Esophagus muscularis mucosa (tissue), 4 donors: ENCODE results near the gene RUVBL2. TPM values are rescaled to one million over a fixed set of nuclear protein-coding genes. Genes with fewer than 3 reads are reported as not detected.
"Not testable (repeated sequence)": the region's sequence is repeated elsewhere in the genome, so short reads cannot be mapped to it uniquely, and the experiment has no call there.

Experiments
- DNase-seq: peaks from one replicate; pipeline ENCODE4 v3.0.0-alpha.2; 2017; ENCODE audit errors: extremely low spot score
- H3K27ac ChIP-seq, 4 donors: fragments of 200-600 bp; sonication (generic); replicated peaks in 1 of 4; 1 replicate in 3 of 4; 2 replicates in 1 of 4; pipeline ENCODE4 v1.5.1; 2016 to 2019; ENCODE audit warnings: mild to moderate bottlenecking in 1 of 4
- H3K27me3 ChIP-seq, 4 donors: fragments of 200-600 bp; sonication (generic); one replicate each; pipeline versions ENCODE4 v1.5.1 to v1.6.0; 2016 to 2019
- H3K36me3 ChIP-seq, 4 donors: fragments of 200-600 bp; sonication (generic); one replicate each; pipeline ENCODE4 v1.5.1; 2016 to 2019
- H3K4me1 ChIP-seq, 4 donors: fragments of 200-600 bp; sonication (generic); one replicate each; pipeline ENCODE4 v1.5.1; 2016 to 2019
- H3K4me3 ChIP-seq, 4 donors: fragments of 200-600 bp; sonication (generic); 1 replicate in 2 of 4; 2 replicates in 2 of 4; pipeline ENCODE4 v1.5.1; 2016 to 2019; ENCODE audit warnings: mild to moderate bottlenecking in 4 of 4, moderate library complexity in 1 of 4
- H3K9me3 ChIP-seq, 4 donors: fragments of 200-600 bp; sonication (generic); 1 replicate in 3 of 4; 2 replicates in 1 of 4; pipeline ENCODE4 v1.5.1; 2016 to 2019
- EP300 ChIP-seq: sonication (generic); formaldehyde crosslinking; IDR thresholded peaks from one replicate; pipeline ENCODE4 v1.6.1; 2017; ENCODE audit warnings: antibody characterized with exemption
- POLR2A ChIP-seq: fragments of 450-650 bp; IDR thresholded peaks from one replicate; pipeline ENCODE4 v1.6.1; 2017; ENCODE audit warnings: antibody characterized with exemption, moderate library complexity, mild to moderate bottlenecking, low read depth
- POLR2AphosphoS5 ChIP-seq, 2 donors: sonication (generic); formaldehyde crosslinking; IDR thresholded peaks; one replicate each; pipeline ENCODE4 v1.6.1; 2017; ENCODE audit warnings: antibody characterized with exemption in 2 of 2
- WGBS: methylation state at CpG from one replicate; pipeline ENCODE4 v1.1.5; 2018; 5-methylcytosine and 5-hydroxymethylcytosine counted together
- intact Hi-C: fragments of 100-400 bp; cut with DNase I; formaldehyde crosslinking; loops from one replicate; pipeline ENCODE4 v1.15.1; 2023
- total RNA-seq, 4 donors: library from RNA; depleted of rRNA; stranded (reverse); fragments of >200 nt; gene quantifications; one replicate each; pipeline versions ENCODE4 v1.1.0 to v1.2.1, GENCODE V29; 2016
- TF ChIP-seq, protein P1 (sequence below), 3 experiments: fragments of 200-600 bp in 2 of 3; fragments of 450-650 bp in 1 of 3; sonication (generic) in 2 of 3; IDR thresholded peaks; one replicate each; pipeline ENCODE4 v1.5.1; 2017 to 2019; ENCODE audit warnings: antibody characterized with exemption in 3 of 3, mild to moderate bottlenecking in 2 of 3, moderate library complexity in 1 of 3

The RUVBL2 gene
- total RNA-seq, 4 donors from 2014 or later = 72.7 to 113 (median 97.6) TPM

- H3K4me3 ChIP-seq = no peak overlapping the region
- TF ChIP-seq EP300 = no peak
- TF ChIP-seq POLR2AphosphoS5 (IDR thresholded peaks at IDR 0.05) = no peak
- TF ChIP-seq POLR2A = no peak
- TF ChIP-seq, protein P1, sequence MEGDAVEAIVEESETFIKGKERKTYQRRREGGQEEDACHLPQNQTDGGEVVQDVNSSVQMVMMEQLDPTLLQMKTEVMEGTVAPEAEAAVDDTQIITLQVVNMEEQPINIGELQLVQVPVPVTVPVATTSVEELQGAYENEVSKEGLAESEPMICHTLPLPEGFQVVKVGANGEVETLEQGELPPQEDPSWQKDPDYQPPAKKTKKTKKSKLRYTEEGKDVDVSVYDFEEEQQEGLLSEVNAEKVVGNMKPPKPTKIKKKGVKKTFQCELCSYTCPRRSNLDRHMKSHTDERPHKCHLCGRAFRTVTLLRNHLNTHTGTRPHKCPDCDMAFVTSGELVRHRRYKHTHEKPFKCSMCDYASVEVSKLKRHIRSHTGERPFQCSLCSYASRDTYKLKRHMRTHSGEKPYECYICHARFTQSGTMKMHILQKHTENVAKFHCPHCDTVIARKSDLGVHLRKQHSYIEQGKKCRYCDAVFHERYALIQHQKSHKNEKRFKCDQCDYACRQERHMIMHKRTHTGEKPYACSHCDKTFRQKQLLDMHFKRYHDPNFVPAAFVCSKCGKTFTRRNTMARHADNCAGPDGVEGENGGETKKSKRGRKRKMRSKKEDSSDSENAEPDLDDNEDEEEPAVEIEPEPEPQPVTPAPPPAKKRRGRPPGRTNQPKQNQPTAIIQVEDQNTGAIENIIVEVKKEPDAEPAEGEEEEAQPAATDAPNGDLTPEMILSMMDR (IDR thresholded peaks at IDR 0.05) = no peak
- no peaks in the 10 kb centered on the region for H3K27me3 ChIP-seq
- no peaks in the 10 kb centered on the region for H3K36me3 ChIP-seq
- DNase-seq = no peak
- no peak overlapping the region for H3K27ac ChIP-seq
- intact Hi-C loops = no loop called here
- no peaks in the 10 kb centered on the region for H3K4me1 ChIP-seq
- 80% methylated on average over 15 of the region's 17 CpGs for WGBS
- no peaks in the 10 kb centered on the region for H3K9me3 ChIP-seq
Measured at GRCh38 chr19:49042177-49042576, 48.5 kb downstream of the RUVBL2 start.

DNA sequence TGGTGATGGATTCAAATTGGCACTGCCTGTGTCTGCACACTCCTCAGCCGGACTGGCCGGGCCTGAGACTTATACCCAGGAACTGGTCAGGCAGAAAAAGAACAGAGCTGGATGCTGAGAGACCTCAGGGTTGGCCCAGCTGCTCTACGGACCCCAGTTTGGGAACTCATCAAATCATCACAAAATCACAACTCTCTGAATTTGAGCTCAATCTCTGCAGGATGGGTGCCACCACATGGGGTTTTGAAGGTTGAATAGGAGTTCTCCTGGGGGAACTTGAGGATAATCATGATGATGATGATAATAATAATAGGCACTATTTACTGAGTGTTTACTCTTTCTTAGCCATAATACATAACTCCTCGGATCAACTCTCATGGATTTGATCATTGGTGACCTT lies 49.0 kb downstream of the RUVBL2 start:
- H3K9me3 ChIP-seq, H3K27ac ChIP-seq, DNase-seq, H3K4me3 ChIP-seq, H3K36me3 ChIP-seq, intact Hi-C loops, H3K4me1 ChIP-seq, H3K27me3 ChIP-seq: not testable (repeated sequence)
- WGBS = 67% methylated on average over 1 of the region's 4 CpGs

DNA sequence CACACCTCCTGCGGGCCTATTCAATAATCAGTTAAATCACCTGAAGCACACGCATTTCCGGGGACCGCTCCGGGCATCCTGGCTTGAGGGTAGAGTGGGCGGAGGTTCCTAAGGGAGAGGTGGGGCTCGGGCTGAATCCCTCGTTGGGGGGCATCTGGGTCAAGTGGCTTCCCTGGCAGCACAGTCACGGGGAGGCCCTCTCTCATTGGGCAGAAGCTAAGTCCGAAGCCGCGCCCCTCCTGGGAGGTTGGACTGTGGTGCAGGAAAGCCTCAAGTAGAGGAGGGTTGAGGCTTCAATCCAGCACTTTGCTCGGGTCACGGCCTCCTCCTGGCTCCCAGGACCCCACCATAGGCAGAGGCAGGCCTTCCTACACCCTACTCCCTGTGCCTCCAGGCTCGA lies 49.9 kb downstream of the RUVBL2 start, which contains the start of gene CGB5:
Gene CGB5 (plus strand): TSS at position 301 of the 400 bp plus-strand sequence. CDS start 362 bp downstream, outside the sequence.
- H3K27me3 ChIP-seq, H3K36me3 ChIP-seq, H3K9me3 ChIP-seq, H3K4me1 ChIP-seq, H3K4me3 ChIP-seq, DNase-seq, intact Hi-C loops, H3K27ac ChIP-seq: not testable (repeated sequence)
- 79% methylated on average over 12 of the region's 15 CpGs for WGBS

DNA sequence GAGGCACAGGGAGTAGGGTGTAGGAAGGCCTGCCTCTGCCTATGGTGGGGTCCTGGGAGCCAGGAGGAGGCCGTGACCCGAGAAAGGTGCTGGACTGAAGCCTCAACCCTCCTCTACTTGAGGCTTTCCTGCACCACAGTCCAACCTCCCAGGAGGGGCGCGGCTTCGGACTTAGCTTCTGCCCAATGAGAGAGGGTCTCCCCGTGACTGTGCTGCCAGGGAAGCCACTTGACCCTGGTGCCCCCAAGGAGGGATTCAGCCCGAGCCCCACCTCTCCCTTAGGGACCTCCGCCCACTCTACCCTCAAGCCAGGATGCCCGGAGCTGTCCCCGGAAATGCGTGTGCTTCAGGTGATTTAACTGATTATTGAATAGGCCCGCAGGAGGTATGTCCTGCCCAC lies 55.3 kb downstream of the RUVBL2 start, which contains the start of gene CGB8:
Gene CGB8 (minus strand): TSS at position 101 of the 400 bp plus-strand sequence. CDS start 372 bp downstream, outside the sequence.
- H3K9me3 ChIP-seq, H3K27me3 ChIP-seq, H3K27ac ChIP-seq, intact Hi-C loops, H3K36me3 ChIP-seq, H3K4me1 ChIP-seq, DNase-seq, H3K4me3 ChIP-seq: not testable (repeated sequence)
- 70% methylated on average over 4 of the region's 12 CpGs for WGBS

GRCh38 chr19:49049834-49050233 lies 56.1 kb downstream of the RUVBL2 start:
- intact Hi-C loops, H3K27me3 ChIP-seq, H3K4me1 ChIP-seq, H3K36me3 ChIP-seq, H3K27ac ChIP-seq, H3K9me3 ChIP-seq, H3K4me3 ChIP-seq, DNase-seq: not testable (repeated sequence)
- 62% methylated on average over 3 of the region's 4 CpGs for WGBS

GRCh38 chr19:49050376-49051033 lies 56.8 kb downstream of the RUVBL2 start:
- H3K9me3 ChIP-seq, H3K4me1 ChIP-seq, intact Hi-C loops, H3K36me3 ChIP-seq, H3K27me3 ChIP-seq, H3K27ac ChIP-seq, H3K4me3 ChIP-seq, DNase-seq: not testable (repeated sequence)
- 85% methylated on average over 7 of the region's 24 CpGs for WGBS

- TF ChIP-seq, protein P1 (IDR thresholded peaks at IDR 0.05) = peak; percentile 36 to 41 (median 39)
- TF ChIP-seq POLR2AphosphoS5 (IDR thresholded peaks at IDR 0.05) = peak in 1 of 2 donors; percentile 27
- TF ChIP-seq EP300 = no peak
- no peak for TF ChIP-seq POLR2A
- H3K9me3 ChIP-seq = no peaks in the 10 kb centered on the region
- WGBS = 3% methylated on average over 5 of the region's 63 CpGs
- peaks cover 16 to 27% (median 25%) of the 10 kb centered on the region in 4 donors for H3K4me1 ChIP-seq
- DNase-seq = no peak
- H3K27ac ChIP-seq = no peak overlapping the region
- peak overlapping the region; percentile 53 to 63 (median 60) for H3K4me3 ChIP-seq
- no peaks in the 10 kb centered on the region for H3K36me3 ChIP-seq
- intact Hi-C loops = no loop called here
- peaks cover 0 to 36% (median 9%) of the 10 kb centered on the region in 4 donors for H3K27me3 ChIP-seq
Measured at GRCh38 chr19:49056101-49056901, 62.6 kb downstream of the RUVBL2 start.

DNA sequence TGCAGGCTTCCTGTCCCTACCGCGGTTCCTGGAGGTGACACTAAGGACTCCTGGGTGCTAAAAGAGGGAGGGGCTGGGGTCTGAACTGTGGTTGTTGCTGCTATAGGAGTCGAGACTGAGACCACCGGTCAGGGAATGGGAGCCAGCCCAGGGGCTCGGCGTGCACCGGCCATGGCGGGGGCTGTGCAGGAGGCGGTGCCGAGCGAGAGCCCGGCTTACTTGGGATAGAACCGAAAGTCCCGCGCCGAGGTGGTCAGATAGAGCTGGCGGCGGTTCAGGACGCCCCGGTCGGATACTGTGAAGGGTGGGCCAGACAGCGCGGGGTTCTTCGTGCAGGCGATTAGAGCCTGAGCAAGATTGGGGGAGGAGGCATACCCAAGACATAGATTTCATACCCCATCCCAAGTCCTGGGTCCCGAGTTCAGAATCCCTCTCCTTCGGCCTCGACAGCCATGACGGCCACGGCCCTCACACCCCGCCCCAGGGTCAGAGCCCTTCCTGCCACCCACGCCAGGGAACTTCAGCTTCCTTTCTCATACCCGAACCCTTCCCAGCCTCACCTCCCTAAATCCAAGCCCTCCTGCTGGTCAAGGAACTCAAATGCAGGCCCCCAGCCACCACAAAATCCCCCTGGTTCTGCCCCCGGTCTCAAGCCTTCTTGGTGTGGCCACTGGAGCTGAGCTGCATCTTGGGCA lies 63.4 kb downstream of the RUVBL2 start:
- DNase-seq, H3K27ac ChIP-seq, H3K36me3 ChIP-seq, intact Hi-C loops, H3K9me3 ChIP-seq: not testable (repeated sequence)
- peaks cover 0 to 44% (median 9%) of the 10 kb centered on the region in 4 donors for H3K27me3 ChIP-seq
- peaks cover 16 to 27% (median 25%) of the 10 kb centered on the region in 4 donors for H3K4me1 ChIP-seq
- peak overlapping the region; percentile 53 to 63 (median 60) for H3K4me3 ChIP-seq
- 7% methylated on average over 19 of the region's 34 CpGs for WGBS
